HG02981 (cell line): ENCODE measurements around the gene RUFY1.
"Not testable (repeated sequence)": the region's sequence is repeated elsewhere in the genome, so short reads cannot be mapped to it uniquely, and the experiment has no call there.

Experiments used
- ATAC-seq: cut with Tn5 transposase; IDR thresholded peaks from one replicate; pipeline ENCODE4 v1.9.1; 2021; ENCODE audit warnings: mild to moderate bottlenecking, moderate library complexity; ENCODE audit not compliant: unreplicated experiment

The RUFY1 gene

DNA sequence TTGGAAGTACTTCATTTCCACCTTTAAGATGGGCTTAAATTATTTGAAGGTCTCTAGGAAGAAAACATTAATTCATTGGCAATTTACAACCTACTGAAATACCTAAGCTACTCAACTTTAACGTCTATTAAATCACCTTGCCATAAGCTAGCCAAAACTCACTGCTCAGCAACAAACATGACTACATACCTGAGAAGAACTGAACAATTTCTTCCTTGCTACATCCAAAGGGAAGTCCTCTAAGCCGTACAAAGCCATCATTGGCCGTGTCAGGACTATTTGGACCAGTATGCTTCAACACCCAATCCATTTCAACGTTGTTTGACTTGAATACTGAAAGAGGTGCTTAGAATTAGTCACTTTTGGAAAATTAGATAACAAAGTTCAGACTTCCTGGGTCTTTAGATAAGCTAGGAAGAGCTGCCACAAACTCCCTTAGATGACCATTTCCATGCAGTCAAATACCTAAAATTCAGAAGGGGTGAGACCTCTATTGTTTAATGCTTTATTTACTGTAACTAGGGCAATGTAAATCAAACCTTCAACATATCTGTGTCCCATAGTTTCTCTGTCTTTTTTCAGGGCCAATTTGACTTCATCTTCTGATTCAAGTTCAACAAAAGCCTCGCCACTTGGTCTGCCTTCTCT lies 70.5 kb downstream of the RUFY1 start:
- ATAC-seq, result no peak

DNA sequence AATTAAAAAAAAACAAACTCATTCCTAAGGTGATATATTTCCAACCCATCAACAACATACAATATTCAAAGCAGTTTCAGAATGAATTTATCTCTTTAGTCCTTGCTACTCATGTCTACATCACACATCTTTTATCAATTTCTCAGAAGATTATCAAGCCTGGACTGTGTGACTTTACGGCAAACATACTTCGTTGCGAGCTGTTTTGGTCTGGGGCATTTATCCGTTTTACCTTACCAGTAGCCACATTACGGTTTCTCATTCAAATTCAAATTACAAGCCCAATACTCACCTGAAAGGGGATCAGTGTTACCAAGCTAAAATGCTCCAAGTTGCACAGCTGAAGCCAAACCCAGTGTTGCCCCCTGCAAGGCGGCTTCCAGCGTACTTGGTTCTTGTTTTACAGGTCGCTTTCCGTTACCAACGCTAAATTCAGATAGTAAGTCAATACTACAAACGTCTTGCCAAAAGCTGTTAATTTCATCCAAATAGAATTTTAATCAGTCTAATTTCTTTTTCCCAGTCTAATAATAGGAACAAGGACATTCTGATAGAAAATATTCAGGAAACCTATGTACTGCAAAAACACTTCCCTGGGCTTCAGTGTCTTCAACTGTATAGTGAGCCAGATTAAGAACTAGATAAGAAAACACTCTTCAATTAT lies 71.3 kb downstream of the RUFY1 start:
- ATAC-seq, result no peak

DNA sequence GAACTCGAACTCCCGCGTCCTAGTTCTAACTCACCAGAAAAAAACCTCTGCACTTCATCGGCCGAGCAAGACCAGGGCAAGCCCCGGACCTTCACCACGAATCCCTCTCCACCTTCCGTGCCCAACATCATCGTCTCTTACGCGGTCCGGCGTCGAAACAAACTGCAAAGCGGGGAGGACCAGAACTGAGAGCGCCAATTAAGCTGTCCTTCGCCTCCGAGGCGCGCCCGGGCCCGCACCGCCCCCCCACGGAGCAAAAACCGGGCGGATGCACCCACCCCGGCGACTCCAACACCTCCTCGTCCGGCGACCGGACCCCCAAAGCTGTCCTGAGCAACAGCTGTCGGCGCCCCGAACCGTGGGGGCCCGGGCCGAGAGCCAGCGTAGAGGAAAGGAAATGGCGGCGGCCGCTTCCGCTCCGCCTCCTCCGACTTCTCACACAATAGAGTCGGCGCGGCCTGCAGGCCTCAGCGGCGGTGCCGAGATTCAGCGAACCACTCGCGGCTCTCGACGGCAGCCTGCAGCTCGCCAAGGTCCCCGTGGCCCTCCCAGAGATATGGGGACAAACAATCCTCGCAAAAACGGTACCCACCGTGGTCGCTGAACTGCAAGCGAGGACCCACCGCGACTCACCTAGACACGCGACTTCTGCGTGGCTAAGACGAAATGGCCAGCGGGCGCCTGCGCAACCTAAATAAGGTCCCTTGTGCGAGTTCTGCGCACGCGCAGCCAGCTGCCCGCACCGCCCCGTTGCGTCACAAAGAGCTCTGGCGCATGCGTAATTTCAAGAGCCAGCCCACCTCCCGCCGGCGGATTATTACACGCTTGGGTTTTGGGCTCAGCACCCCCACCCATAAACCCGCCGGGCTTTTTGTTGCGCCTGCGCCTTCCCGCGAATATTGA lies 72.9 kb downstream of the RUFY1 start, which contains the start of gene HNRNPH1:
TSS of gene HNRNPH1 (minus strand) at position 669 of the 903 bp plus-strand sequence. CDS start at position 131, 538 bp downstream.
- peak; percentile 73 for ATAC-seq

GRCh38 chr5:179623906-179624741 lies 73.8 kb downstream of the RUFY1 start:
- ATAC-seq, result peak; percentile 7

DNA sequence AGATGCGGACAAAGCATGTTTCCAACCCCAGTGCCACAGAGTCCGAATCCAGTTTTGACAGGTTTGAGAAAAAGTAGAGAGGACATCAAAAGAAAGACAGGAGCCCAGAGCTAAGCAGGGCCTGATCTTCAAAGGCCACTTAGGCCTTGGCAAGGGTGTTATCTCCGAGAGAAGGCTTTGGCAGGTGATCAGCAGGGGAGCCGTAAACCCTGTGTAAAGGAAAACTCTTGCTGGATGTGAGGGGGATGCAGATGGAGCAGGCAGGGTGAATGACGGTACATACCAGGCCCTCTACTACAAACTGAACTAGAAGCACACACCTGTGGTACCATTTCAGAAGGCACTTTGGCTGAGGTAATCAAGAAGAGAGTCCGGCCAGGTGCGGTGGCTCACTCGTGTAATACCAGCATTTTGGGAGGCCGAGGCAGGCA lies 74.5 kb downstream of the RUFY1 start:
- ATAC-seq, result no peak

DNA sequence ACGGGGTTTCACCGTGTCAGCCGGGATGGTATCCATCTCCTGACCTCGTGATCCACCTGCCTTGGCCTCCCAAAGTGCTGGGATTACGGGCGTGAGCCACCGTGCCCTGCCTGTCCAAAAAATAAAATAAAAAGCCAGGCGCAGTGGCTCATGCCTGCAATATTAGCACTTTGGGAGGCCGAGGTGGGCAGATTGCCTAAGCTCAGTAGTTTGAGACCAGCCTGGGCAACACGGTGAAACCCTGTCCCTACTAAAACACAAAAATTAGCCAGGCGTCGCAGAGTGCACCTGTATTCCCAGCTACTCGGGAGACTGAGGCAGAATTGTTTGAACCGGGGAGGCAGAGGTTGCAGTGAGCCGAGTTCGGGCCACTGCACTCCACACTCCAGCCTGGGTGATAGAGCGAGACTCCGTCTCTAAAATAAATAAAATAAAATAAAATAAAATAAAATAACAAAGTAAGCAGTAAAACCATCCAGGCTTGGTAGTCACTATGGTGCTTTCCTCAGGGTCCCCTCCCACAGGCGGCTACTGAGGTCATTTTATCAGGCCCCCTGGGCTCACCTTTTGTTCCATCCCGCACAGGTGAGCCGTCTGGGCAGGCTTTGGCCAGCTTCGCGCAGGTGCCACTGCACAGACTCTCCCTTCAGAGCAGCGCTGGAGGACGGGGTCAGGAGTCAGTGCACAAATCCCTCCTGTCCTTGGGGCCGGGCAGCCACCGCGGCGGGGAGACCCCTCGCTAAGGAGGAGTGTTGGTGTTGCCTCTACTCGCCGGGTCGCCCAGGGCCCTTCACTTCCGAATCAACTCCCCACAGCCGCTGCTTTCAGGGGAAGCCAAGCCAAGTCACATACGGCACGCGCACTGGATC lies 83.4 kb downstream of the RUFY1 start:
- peak; percentile 61 for ATAC-seq

- peak; percentile 89 for ATAC-seq
Measured at GRCh38 chr5:179634370-179635172, 84.2 kb downstream of the RUFY1 start.

GRCh38 chr5:179639296-179639695 lies 88.9 kb downstream of the RUFY1 start:
- ATAC-seq, result not testable (repeated sequence)

GRCh38 chr5:179641745-179642144 lies 91.4 kb downstream of the RUFY1 start:
- ATAC-seq, result not testable (repeated sequence)

DNA sequence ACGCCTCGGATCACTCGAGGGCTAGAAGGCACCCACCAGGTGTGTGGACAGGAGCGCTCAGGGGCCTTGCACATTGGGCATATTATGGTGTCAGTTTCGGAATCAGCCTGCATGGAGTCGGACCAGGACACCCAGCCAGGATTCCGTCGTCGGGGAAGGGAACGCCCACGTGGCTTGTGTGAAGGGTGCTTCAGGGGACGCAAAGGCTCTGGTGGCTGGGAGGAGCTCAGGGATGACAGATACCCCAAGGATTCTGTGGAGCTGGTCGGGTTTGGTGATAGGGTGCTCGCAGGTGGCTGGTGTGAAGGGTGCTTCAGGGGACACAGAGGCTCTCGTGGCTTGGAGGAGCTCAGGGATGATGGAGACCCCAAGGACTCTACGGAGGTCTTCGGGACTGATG lies 92.3 kb downstream of the RUFY1 start:
- not testable (repeated sequence) for ATAC-seq

DNA sequence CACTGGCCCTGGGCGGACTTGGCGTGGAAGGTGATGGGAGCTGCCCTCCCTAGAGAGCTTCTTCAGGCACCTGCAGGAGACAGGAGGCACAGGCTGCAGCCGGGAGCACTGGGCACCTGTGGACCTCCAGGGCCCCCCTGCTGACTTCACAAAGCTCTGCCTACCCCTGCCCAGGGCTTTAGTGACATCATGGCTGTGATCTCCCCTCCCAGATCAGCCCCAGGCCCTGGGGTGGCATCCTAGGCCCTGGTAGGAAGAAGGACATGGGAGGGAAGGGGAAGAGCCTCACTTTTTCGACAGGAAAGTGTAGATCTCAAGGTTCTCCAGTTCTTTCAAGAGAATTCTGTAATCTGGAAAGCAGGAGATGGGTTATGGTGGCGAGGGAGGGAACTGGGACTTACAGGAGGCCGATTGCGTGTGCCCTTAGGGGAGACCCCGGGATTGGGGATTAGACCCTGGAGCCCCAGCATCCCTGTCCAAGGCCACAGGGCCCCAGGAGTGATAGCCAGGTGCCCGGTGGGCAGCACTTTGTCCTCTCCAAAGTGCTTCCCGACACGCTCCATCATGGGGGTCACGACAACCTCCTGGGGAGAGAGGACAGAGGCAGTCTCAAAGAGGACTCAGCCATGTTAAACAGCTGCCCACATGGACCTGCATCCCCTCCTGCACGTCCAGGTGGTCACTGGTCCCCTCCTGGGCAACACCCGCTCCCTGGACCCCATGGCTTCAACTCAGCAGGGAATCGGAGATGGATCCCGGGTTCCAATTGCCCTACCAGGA lies 93.0 kb downstream of the RUFY1 start:
- not testable (repeated sequence) for ATAC-seq

DNA sequence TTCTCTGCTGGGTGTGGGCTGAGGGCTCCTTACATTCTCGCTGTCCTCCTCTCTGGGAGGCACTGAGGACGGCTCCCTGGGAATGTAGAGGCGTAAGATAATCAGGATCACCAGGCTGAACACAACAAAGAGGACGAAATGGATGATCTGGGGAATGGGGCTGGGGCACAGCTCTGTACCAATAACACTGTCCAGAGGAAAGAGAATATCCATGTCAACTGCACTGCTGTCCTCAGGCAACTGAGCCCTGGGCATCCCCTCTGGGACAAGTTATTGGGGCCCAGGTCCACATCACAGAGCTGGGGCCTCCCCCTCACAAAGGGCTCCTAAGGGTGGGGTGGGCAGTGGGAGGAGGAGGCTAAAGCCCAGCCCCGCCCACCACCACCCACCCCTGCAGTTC lies 94.4 kb downstream of the RUFY1 start:
- not testable (repeated sequence) for ATAC-seq

GRCh38 chr5:179648410-179648809 lies 98.1 kb downstream of the RUFY1 start:
- ATAC-seq, result no peak

DNA sequence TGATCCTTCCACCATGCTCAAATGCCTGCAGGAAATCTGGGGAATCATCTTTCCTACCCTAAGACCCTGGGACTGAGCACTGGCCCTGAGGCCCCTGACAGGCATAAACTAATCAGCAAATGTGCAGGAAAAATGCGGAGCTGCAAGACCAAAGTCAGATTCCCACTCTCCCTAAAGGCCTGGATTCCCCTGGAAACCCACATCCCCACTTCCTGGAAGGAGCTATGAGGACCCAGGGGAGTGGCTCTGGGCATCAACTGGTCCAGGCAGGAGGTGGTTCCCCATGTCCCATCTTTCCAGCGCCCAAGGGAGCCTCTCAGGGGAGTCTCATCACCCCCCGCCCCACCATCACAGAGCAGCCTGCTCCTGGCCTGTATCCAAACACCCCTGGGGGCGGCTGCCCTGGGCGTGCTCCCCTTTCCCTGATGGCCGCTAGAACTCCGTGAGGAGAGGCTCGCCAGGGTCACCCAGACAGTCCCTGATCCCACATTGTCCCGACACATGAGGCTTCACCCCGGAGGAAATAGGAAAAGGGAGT lies 98.9 kb downstream of the RUFY1 start:
- not testable (repeated sequence) for ATAC-seq

DNA sequence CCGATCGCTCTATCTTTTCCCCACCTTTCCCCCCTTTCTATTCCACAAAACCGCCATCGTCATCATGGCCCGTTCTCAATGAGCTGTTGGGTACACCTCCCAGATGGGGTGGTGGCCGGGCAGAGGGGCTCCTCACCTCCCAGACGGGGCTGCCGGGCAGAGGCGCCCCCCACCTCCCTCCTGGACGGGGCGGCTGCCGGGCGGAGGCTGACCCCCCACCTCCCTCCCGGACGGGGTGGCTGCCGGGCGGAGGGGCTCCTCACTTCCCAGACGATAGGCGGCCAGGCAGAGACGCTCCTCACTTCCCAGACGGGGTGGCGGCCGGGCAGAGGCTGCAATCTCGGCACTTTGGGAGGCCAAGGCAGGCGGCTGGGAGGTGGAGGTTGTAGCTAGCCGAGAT lies 99.9 kb downstream of the RUFY1 start:
- ATAC-seq, result not testable (repeated sequence)

DNA sequence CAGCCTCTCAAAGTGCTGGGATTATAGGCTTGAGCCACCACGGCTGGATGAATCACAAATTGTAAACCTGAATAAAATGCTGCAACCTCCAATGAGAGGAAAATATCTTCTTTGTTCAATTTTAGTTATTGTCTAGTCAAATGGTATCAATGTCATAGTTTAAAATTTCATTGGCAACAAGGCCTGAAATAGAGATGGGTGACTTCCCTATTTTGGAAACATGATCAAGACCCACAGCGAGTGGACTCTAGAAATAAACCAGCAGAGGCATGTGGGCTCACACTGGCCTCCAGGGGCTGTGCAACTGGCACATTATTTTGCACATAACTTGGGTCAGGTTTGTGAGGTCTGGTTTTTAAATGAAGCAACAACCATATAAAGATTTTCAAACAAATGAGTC lies 102.8 kb downstream of the RUFY1 start:
- ATAC-seq, result not testable (repeated sequence)

- peak; percentile 88 for ATAC-seq
Measured at GRCh38 chr5:179657302-179658178, 107.2 kb downstream of the RUFY1 start.
